Measurements from ENCODE around the gene SCAF4. TPM values are rescaled to one million over a fixed set of nuclear protein-coding genes. Genes with fewer than 3 reads are reported as not detected.

The SCAF4 gene
- total and polyA plus RNA-seq, 12 donors: 9.5 to 24.0 (median 15.1) TPM

DNA sequence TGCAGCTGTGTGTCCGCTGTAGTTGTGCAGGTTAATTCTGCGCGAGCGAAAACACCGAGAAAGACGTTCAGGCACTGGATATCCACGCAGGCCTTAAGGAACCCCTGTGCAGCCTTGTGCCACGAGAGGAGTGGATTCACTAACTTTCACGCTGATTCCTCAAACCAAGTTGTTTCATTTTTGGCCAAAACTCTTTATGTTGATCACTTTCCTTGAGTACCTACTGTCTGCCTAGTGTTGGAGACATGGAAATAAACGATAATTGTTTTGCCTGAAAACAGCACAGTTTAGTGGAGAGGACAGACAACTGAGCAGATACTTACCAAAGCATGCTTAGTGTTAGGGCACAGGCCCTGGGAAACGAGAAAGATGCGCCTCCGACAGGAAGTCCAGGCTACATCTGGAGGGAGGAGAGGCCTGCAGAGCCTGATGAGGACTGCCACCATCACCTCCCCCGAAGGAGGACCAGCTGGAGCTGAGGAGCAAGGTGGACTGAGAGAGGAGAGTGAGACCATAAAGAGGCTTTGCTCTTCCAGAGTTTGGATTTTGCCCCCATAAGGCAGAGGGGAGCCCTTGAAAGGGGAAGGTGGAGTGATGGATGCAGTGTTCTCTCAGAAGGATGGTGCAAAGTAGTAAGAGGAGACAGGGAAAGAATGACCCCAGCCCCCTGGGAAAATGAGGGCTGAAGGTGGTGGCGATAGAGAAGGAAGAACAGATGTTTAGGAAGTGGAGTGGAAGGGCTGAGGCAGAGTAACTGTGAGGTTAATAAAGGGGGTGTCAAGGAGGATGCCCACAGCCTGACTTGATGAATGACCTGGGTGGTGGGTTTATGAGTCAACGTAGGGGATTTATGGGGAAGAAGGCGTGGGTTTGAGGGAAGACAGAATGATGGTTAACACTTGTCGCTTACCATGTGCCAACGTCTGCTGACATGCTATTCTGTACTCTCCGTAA lies 956 bp upstream of the SCAF4 start:
- Histone ChIP-seq H3K4me1 (replicated peaks in 1 of 2) (peaks cover 0 to 41% of the 10 kb centered on the region in 2 donors), H3K27ac (peak overlapping the region; percentile 61 to 95 (median 86)), H3K9me3 (replicated peaks in 1 of 3) (no peaks in the 10 kb centered on the region), H3K36me3 (replicated peaks in 1 of 2) (no peaks in the 10 kb centered on the region), H3K4me3 (peak overlapping the region; percentile 8 to 88 (median 24)), H3K27me3 (no peaks in the 10 kb centered on the region)
- TF ChIP-seq POLR2A (IDR thresholded peaks at IDR 0.05): no peak
- TF ChIP-seq CTCF (IDR thresholded peaks at IDR 0.05): no peak
- 26 to 28% (median 26%) methylated on average over 20 of the region's 20 CpGs for WGBS, 4 donors
- intact Hi-C loops (cut with DNase I): loop anchor here in 1 of 2 donors (5.0 kb wide), 1 partner anchor 66 kb away; no protein-coding TSS in a partner anchor
- DNase-seq: peak in 6 of 7 donors; percentile 19 to 61 (median 24)

GRCh38 chr21:31731056-31731856 lies 662 bp downstream of the SCAF4 start:
- Histone ChIP-seq H3K4me3 (peak overlapping the region; percentile 88 to 99 (median 90)), H3K27me3 (no peaks in the 10 kb centered on the region), H3K4me1 (replicated peaks in 1 of 2) (peaks cover 0 to 41% of the 10 kb centered on the region in 2 donors), H3K36me3 (replicated peaks in 1 of 2) (no peaks in the 10 kb centered on the region), H3K27ac (peak overlapping the region; percentile 83 to 99 (median 95)), H3K9me3 (replicated peaks in 1 of 3) (no peaks in the 10 kb centered on the region)
- 0 to 2% (median 0%) methylated on average over 11 to 86 of the region's 86 CpGs for WGBS, 4 donors
- DNase-seq: peak; percentile 58 to 71 (median 69)
- TF ChIP-seq POLR2A (IDR thresholded peaks at IDR 0.05) (peak in 1 of 2 donors; percentile 26), CTCF (IDR thresholded peaks at IDR 0.05) (peak in 1 of 6 experiments; percentile 23)
- intact Hi-C loops (cut with DNase I): loop anchor here in 1 of 2 donors (5.0 kb wide), 1 partner anchor 64 kb away; no protein-coding TSS in a partner anchor

DNA sequence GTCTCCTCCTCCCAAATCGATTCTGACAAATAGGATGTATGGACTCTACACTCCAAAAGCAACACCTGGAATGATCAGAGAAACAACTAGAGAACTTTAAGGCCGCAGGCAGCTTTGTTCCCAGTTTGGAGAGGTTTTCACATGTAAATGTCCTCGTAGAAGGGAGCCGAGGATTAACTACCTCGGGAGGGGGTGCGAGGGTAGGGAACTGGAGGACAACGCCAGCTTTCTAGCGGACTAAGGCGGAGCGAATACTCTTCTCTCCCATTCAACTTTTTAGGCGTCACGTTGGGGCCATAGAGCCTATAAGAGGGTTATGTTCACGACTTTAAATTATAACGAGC lies 1.2 kb downstream of the SCAF4 start:
- peak overlapping the region; percentile 83 to 99 (median 95) for H3K27ac ChIP-seq
- TF ChIP-seq POLR2A (IDR thresholded peaks at IDR 0.05): no peak
- no peak for TF ChIP-seq CTCF (IDR thresholded peaks at IDR 0.05)
- H3K27me3 ChIP-seq: no peaks in the 10 kb centered on the region
- H3K4me1 ChIP-seq (replicated peaks in 1 of 2): peaks cover 0 to 41% of the 10 kb centered on the region in 2 donors
- DNase-seq: peak in 2 of 7 donors; percentile 38 to 61
- H3K9me3 ChIP-seq (replicated peaks in 1 of 3): no peaks in the 10 kb centered on the region
- intact Hi-C loops (cut with DNase I): loop anchor here in 1 of 2 donors (5.0 kb wide), 1 partner anchor 63 kb away; no protein-coding TSS in a partner anchor
- WGBS, 4 donors: 0 to 2% (median 0%) methylated on average over 14 of the region's 14 CpGs
- H3K4me3 ChIP-seq: peak overlapping the region in 3 of 4 donors; percentile 30 to 99 (median 88)
- H3K36me3 ChIP-seq (replicated peaks in 1 of 2): no peaks in the 10 kb centered on the region

Data from adrenal gland (tissue), 12 donors.